ENCODE data around the gene AMMECR1L. TPM values are rescaled to one million over a fixed set of nuclear protein-coding genes. Genes with fewer than 3 reads are reported as not detected.

The AMMECR1L gene
- total RNA-seq, result 11.8 and 14.5 TPM in 2 replicates

GRCh38 chr2:127885780-127886592 lies at the start of gene AMMECR1L:
TSS of gene AMMECR1L (minus strand) at chr2:127885956. CDS start at chr2:127874234, 11,722 bp downstream.

Small RNA genes lying within 50 kb of the gene (small RNA-seq; reads per million reads assigned to genes)
- not detected for gene AC012306.1
- gene RF00017, result not detected
- gene RF00019, result not detected
- not detected for gene RNU6-395P

Other genes with a start within 250 kb of the AMMECR1L start
- not detected in 2 replicates for gene GPR17, start 239.8 kb downstream of the AMMECR1L start, total RNA-seq
- 7.4 and 8.9 TPM in 2 replicates for gene LIMS2, start 210.4 kb downstream of the AMMECR1L start, total RNA-seq
- gene SFT2D3, start 184.5 kb downstream of the AMMECR1L start, total RNA-seq, result 5.2 and 6.0 TPM in 2 replicates
- 37.6 and 39.2 TPM in 2 replicates for gene WDR33, start 74.8 kb downstream of the AMMECR1L start, total RNA-seq
- 17.5 and 20.2 TPM in 2 replicates for gene POLR2D, start 27.8 kb downstream of the AMMECR1L start, total RNA-seq
- 8.6 and 8.8 TPM in 2 replicates for gene SAP130, start 142.1 kb upstream of the AMMECR1L start, total RNA-seq
- gene UGGT1, start 205.2 kb upstream of the AMMECR1L start, total RNA-seq, result 90.8 and 113 TPM in 2 replicates

All from articular chondrocyte of knee joint (primary cell).